IMR-90 (cell line): ENCODE data around the gene NACC1. TPM values are rescaled to one million over a fixed set of nuclear protein-coding genes. Genes with fewer than 3 reads are reported as not detected.

ENCODE experiments used
- ATAC-seq: fragments of 200-7000 bp; cut with Tn5 transposase; 2 replicates; pipeline ENCODE4 v1.9.1; 2020; ENCODE audit warnings: low read depth, mild to moderate bottlenecking, moderate library complexity
- BruUV-seq: library from RNA; stranded (reverse); fragments of 400-500 nt; replicated peaks from 2 replicates; lab custom pipeline; 2021; lab: Mats Ljungman, UMichigan
- CTCF ChIA-PET: fragments of 300-600 bp; formaldehyde crosslinking; extraction: SDS; loops from one replicate; lab custom pipeline; 2021; ENCODE audit warnings: antibody characterized with exemption; lab: Yijun Ruan, JAX
- POLR2A ChIA-PET: fragments of 300-600 bp; sonication (Branson Sonifier 250); formaldehyde crosslinking; loops from one replicate; lab custom pipeline; 2022; ENCODE audit warnings: antibody characterized with exemption; ENCODE audit not compliant: unreplicated experiment; lab: Charles Lee
- DNase-seq: peaks from one replicate; pipeline ENCODE4 v3.0.0; 2013
- H2AFZ ChIP-seq: replicated peaks from 2 replicates; pipeline ENCODE3; 2013; ENCODE audit warnings: low read length, mild to moderate bottlenecking; ENCODE audit not compliant: poor library complexity
- H2AK5ac ChIP-seq: 2 replicates; pipeline ENCODE4 v1.6.1; 2013; ENCODE audit warnings: low read depth, low read length, inconsistent platforms
- H2AK9ac ChIP-seq: replicated peaks from 2 replicates; pipeline ENCODE3; 2013; ENCODE audit warnings: mild to moderate bottlenecking, low read depth, low read length, moderate library complexity; ENCODE audit not compliant: poor library complexity
- H2BK120ac ChIP-seq: 2 replicates; pipeline ENCODE4 v1.6.1; 2013; ENCODE audit warnings: low read depth, low read length, inconsistent platforms
- H2BK15ac ChIP-seq: 3 replicates; pipeline ENCODE4 v1.6.1; 2013; ENCODE audit warnings: low read depth, low read length, inconsistent platforms
- H2BK20ac ChIP-seq: 2 replicates; pipeline ENCODE4 v1.6.1; 2013; ENCODE audit warnings: low read depth, mild to moderate bottlenecking, inconsistent platforms, low read length, moderate library complexity
- H2BK5ac ChIP-seq: 2 replicates; pipeline ENCODE4 v1.6.1; 2013; ENCODE audit warnings: mild to moderate bottlenecking, low read depth, low read length, inconsistent platforms; ENCODE audit not compliant: poor library complexity, severe bottlenecking
- H3K14ac ChIP-seq: replicated peaks from 2 replicates; pipeline ENCODE4 v1.6.1; 2013; ENCODE audit warnings: low read depth, low read length, inconsistent platforms
- H3K18ac ChIP-seq: 2 replicates; pipeline ENCODE4 v1.6.1; 2013; ENCODE audit warnings: low read depth, low read length, control low read depth
- H3K23ac ChIP-seq: 2 replicates; pipeline ENCODE4 v1.6.1; 2013; ENCODE audit warnings: low read depth, low read length, inconsistent platforms
- H3K27ac ChIP-seq: 2 replicates; pipeline ENCODE4 v1.5.1; 2013; ENCODE audit warnings: mild to moderate bottlenecking, control low read depth, low read length; ENCODE audit not compliant: insufficient read depth
- H3K27me3 ChIP-seq: 2 replicates; pipeline ENCODE4 v1.6.1; 2013; ENCODE audit warnings: low read length; ENCODE audit not compliant: control insufficient read depth, insufficient read depth
- H3K36me3 ChIP-seq: 2 replicates; pipeline ENCODE4 v1.6.1; 2013; ENCODE audit warnings: low read length, mixed read lengths; ENCODE audit not compliant: control insufficient read depth, insufficient read depth
- H3K4ac ChIP-seq: 2 replicates; pipeline ENCODE4 v1.6.1; 2013; ENCODE audit warnings: low read depth, low read length, inconsistent platforms
- H3K4me1 ChIP-seq: 2 replicates; pipeline ENCODE4 v1.6.1; 2013; ENCODE audit warnings: low read length, mixed read lengths; ENCODE audit not compliant: control insufficient read depth, insufficient read depth
- H3K4me2 ChIP-seq: 2 replicates; pipeline ENCODE4 v1.6.1; 2013; ENCODE audit warnings: low read depth, mild to moderate bottlenecking, control low read depth, low read length, moderate library complexity
- H3K4me3 ChIP-seq: 2 replicates; pipeline ENCODE4 v1.5.1; 2013; ENCODE audit warnings: low read depth, mild to moderate bottlenecking, control low read depth, low read length, moderate library complexity; ENCODE audit not compliant: insufficient read depth
- H3K56ac ChIP-seq: 2 replicates; pipeline ENCODE4 v1.6.1; 2013; ENCODE audit warnings: low read length, inconsistent platforms; ENCODE audit not compliant: insufficient read depth; ENCODE audit errors: extremely low read depth
- H3K79me1 ChIP-seq, 2 experiments: 2 replicates each; pipeline ENCODE4 v1.6.1; 2013; ENCODE audit warnings: low read length in 2 of 2, inconsistent platforms in 1 of 2, low read depth in 1 of 2
- H3K9ac ChIP-seq: 2 replicates; pipeline ENCODE4 v1.6.1; 2013; ENCODE audit warnings: low read depth, low read length, control low read depth
- H3K9me1 ChIP-seq: 2 replicates; pipeline ENCODE4 v1.6.1; 2013; ENCODE audit warnings: low read length, inconsistent platforms; ENCODE audit not compliant: insufficient read depth
- H3K9me3 ChIP-seq: 2 replicates; pipeline ENCODE4 v1.6.1; 2013; ENCODE audit warnings: low read length; ENCODE audit not compliant: control insufficient read depth, insufficient read depth
- H4K20me1 ChIP-seq: 2 replicates; pipeline ENCODE4 v1.6.1; 2013; ENCODE audit warnings: low read length, inconsistent platforms; ENCODE audit not compliant: insufficient read depth
- H4K5ac ChIP-seq: 2 replicates; pipeline ENCODE4 v1.6.1; 2013; ENCODE audit warnings: mild to moderate bottlenecking, low read depth, low read length, control low read depth
- H4K8ac ChIP-seq, 2 experiments: 2 replicates each; pipeline ENCODE4 v1.6.1; 2013; ENCODE audit warnings: low read depth in 2 of 2, low read length in 2 of 2, control low read depth in 1 of 2, inconsistent platforms in 1 of 2
- H4K91ac ChIP-seq: 2 replicates; pipeline ENCODE4 v1.6.1; 2013; ENCODE audit warnings: low read depth, low read length, inconsistent platforms; ENCODE audit not compliant: insufficient read depth
- MXI1 ChIP-seq: IDR thresholded peaks from 2 replicates; pipeline ENCODE4 v1.6.1; 2012; ENCODE audit warnings: low read depth, mild to moderate bottlenecking, low read length, moderate library complexity, borderline replicate concordance
- RFX5 ChIP-seq: IDR thresholded peaks from 2 replicates; pipeline ENCODE4 v1.8.0; 2012; ENCODE audit warnings: low read depth, mild to moderate bottlenecking, low read length, moderate library complexity
- WGBS, 2 experiments: methylation state at CpG; one replicate each; pipeline versions ENCODE4 v1.1.5 to v1.1.7; 2013; ENCODE audit warnings: missing lambda C conversion rate in 2 of 2; ENCODE audit not compliant: insufficient read length in 1 of 2; ENCODE audit errors: extremely low coverage in 2 of 2; 5-methylcytosine and 5-hydroxymethylcytosine counted together
- dilution Hi-C: fragments of 300-500 bp; cut with HindIII; formaldehyde crosslinking; loops from one replicate; pipeline ENCODE4 v1.14.3; 2018; ENCODE audit warnings: low sequenced_read_pairs; ENCODE audit not compliant: unreplicated experiment
- in situ Hi-C: fragments of 300-500 bp; cut with MboI; formaldehyde crosslinking; loops from 3 replicates; pipeline ENCODE4 v1.14.3; 2019; ENCODE audit warnings: low sequenced_read_pairs, inconsistent platforms, mixed read lengths
- intact Hi-C: fragments of 100-400 bp; cut with micrococcal nuclease; formaldehyde crosslinking; loops from 2 replicates; pipeline ENCODE4 v1.10.0; 2022
- polyA plus RNA-seq, 3 experiments: library from polyadenylated mRNA; depleted of rRNA; stranded (reverse); fragments of >200 nt; gene quantifications; 2 replicates each; pipeline ENCODE4 v1.2.3, GENCODE V29; 2012; ENCODE audit warnings: low replicate concordance in 1 of 3
- total RNA-seq: library from RNA; depleted of rRNA; stranded (reverse); fragments of >200 nt; gene quantifications from 2 replicates; pipeline ENCODE4 v1.2.3, GENCODE V29; 2012
- TF ChIP-seq, protein P1 (sequence below): conservative IDR thresholded peaks from 2 replicates; pipeline ENCODE4 v1.5.1; 2012; ENCODE audit warnings: mild to moderate bottlenecking, low read depth, low read length, improper control_type of control experiment

Gene NACC1
- total and polyA plus RNA-seq, 2 of the 4 experiments (the other 2 are of a cell fraction), result 42.5 to 181 TPM

DNA sequence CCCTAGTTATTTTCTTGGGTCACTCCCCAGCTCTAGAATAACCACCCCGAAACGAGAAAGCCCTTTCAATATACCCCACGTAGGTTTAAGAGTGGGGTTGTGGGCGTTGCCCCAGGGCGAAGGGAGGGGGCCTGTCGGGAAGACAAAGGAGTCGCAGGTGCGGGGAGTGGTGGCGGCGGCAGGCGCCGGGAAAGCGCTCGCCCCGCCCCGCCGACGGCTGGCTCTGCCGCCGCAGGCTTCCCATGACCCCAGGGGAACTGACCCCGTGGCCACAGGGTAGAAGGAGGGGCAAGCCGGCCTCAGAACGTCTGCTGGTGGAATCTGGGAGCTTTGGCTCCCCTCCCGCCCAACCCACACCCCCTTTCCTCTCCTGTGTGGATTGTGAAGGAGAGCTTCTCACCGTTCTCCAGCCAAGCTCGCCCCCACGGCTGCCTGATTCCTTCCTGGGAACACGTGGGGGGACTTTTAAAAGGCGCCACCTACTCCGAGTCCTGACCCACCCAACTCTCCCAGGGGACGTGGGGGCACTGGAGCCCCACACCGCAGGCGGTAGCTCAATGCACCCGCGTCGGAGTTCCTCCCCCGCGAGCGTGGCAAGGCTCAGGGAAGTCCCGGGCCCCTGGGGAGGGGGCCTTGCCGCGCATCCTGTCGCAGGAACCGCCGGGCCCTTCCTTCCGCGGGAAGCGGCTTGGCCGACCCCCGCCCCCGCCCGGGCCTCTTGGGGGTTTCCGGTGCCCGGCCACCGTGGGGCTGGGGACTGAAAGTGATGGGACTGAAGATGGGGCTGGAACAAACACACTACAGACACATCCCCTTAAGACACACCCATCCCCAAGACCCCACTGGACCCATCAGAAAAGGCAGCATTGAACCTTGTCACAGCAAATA, 37.7 kb downstream of the NACC1 start (continued):
- TF ChIP-seq, protein P1, sequence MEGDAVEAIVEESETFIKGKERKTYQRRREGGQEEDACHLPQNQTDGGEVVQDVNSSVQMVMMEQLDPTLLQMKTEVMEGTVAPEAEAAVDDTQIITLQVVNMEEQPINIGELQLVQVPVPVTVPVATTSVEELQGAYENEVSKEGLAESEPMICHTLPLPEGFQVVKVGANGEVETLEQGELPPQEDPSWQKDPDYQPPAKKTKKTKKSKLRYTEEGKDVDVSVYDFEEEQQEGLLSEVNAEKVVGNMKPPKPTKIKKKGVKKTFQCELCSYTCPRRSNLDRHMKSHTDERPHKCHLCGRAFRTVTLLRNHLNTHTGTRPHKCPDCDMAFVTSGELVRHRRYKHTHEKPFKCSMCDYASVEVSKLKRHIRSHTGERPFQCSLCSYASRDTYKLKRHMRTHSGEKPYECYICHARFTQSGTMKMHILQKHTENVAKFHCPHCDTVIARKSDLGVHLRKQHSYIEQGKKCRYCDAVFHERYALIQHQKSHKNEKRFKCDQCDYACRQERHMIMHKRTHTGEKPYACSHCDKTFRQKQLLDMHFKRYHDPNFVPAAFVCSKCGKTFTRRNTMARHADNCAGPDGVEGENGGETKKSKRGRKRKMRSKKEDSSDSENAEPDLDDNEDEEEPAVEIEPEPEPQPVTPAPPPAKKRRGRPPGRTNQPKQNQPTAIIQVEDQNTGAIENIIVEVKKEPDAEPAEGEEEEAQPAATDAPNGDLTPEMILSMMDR, result no peak

DNA sequence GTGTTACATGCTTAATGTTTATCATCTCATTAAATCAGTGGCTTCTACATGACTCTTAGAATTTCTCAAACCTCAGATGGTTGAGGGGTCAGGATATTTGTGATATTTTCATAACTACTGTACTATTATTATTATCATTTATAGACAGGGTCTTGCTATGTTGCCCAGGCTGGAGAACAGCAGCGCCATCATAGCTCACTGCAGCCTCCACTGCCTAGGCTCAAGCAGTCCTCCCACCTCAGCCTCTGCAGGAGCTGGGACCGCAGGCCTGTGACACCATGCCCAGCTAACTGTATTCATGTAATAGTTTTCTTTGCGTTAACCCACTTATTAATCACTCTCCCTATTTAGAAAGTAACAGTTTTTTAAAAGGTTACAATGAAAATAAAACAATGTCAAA, 41.6 kb downstream of the NACC1 start:
- H3K27ac ChIP-seq, result no peak overlapping the region
- no peak overlapping the region for H2BK20ac ChIP-seq
- WGBS, 2 experiments, result no CpG with 5 or more reads among the region's 3 CpGs
- H3K18ac ChIP-seq, result no peak overlapping the region
- DNase-seq (no peak), ATAC-seq (no peak)
- ChIA-PET CTCF (no interaction called here), POLR2A (no interaction called here)
- H4K8ac ChIP-seq, result no peak overlapping the region
- intact Hi-C loops, result loop anchor here (5.0 kb wide), 1 partner anchor 48 kb away; no protein-coding TSS in a partner anchor
- H3K4me2 ChIP-seq, result no peak overlapping the region
- H2BK120ac ChIP-seq, result no peak overlapping the region
- no peak overlapping the region for H2BK5ac ChIP-seq
- peaks cover 28% of the 10 kb centered on the region for H3K4me1 ChIP-seq
- no peak overlapping the region for H2AFZ ChIP-seq
- peaks cover 0 to 31% of the 10 kb centered on the region in 2 experiments; a peak in 2 of 4 replicates for H3K79me1 ChIP-seq
- no peak overlapping the region for H4K91ac ChIP-seq
- no peak overlapping the region for H3K23ac ChIP-seq
- no peaks in the 10 kb centered on the region for H3K9me3 ChIP-seq
- no peaks in the 10 kb centered on the region for H3K9me1 ChIP-seq
- H3K14ac ChIP-seq, result no peak overlapping the region
- TF ChIP-seq RFX5 (no peak), MXI1 (no peak)
- H2AK5ac ChIP-seq, result no peak overlapping the region
- no TSS peak for BruUV-seq
- H3K27me3 ChIP-seq, result no peaks in the 10 kb centered on the region
- H3K56ac ChIP-seq, result no peak overlapping the region
- in situ Hi-C loops, result loop anchor here (10.0 kb wide), 1 partner anchor 685 kb away; no protein-coding TSS in a partner anchor
- no peak overlapping the region for H3K9ac ChIP-seq
- no peaks in the 10 kb centered on the region for H3K36me3 ChIP-seq
- no peak overlapping the region for H4K5ac ChIP-seq
- dilution Hi-C loops, result no loop called here
- no peak overlapping the region for H3K4me3 ChIP-seq
- no peak overlapping the region for H2BK15ac ChIP-seq
- H2AK9ac ChIP-seq, result no peak overlapping the region
- H4K20me1 ChIP-seq, result peaks cover 10% of the 10 kb centered on the region; the same call in 1 of the 2 replicates
- no peak overlapping the region for H3K4ac ChIP-seq
